ENCODE results near the gene MERTK. TPM values are rescaled to one million over a fixed set of nuclear protein-coding genes. Genes with fewer than 3 reads are reported as not detected.

Gene MERTK
- 0.19 and 1.7 TPM in 2 replicates for total RNA-seq

GRCh38 chr2:111897924-111898702 lies at the start of gene MERTK:
Gene MERTK (plus strand): TSS chr2:111898607. CDS start chr2:111898736, 129 bp downstream.

GRCh38 chr2:111883661-111884591 lies 14.5 kb upstream of the MERTK start, which contains the start of gene ANAPC1:
Gene ANAPC1 (minus strand): TSS chr2:111884193. CDS start chr2:111880825, 3,368 bp downstream.

GRCh38 chr2:112054847-112055729 lies 156.7 kb downstream of the MERTK start, which contains the start of gene TMEM87B:
Gene TMEM87B (plus strand): TSS chr2:112055269. CDS start chr2:112055592, 323 bp downstream.

Other genes starting within 250 kb of the MERTK start
- 54.3 and 58.9 TPM in 2 replicates for gene ANAPC1, start 14.4 kb upstream of the MERTK start, total RNA-seq
- gene TMEM87B, start 156.7 kb downstream of the MERTK start, total RNA-seq, result 45.2 and 53.0 TPM in 2 replicates
- gene FBLN7, start 239.8 kb downstream of the MERTK start, total RNA-seq, result 0.96 and 7.6 TPM in 2 replicates

All from regular cardiac myocyte (primary cell).